Tibial nerve (tissue), 3 donors: ENCODE data around the gene TMEFF2.

ENCODE experiments used
- CTCF ChIP-seq, 5 experiments: fragments of 200-600 bp in 3 of 5; fragments of 450-650 bp in 2 of 5; sonication (generic) in 3 of 5; IDR thresholded peaks; one replicate each; pipeline ENCODE4 v1.5.1; 2016 to 2019; ENCODE audit warnings: antibody characterized with exemption in 5 of 5, mild to moderate bottlenecking in 3 of 5, moderate library complexity in 2 of 5
- POLR2A ChIP-seq, 2 donors: fragments of 450-650 bp; IDR thresholded peaks; one replicate each; pipeline ENCODE4 v1.6.1; 2017; ENCODE audit warnings: antibody characterized with exemption in 2 of 2, mild to moderate bottlenecking in 2 of 2, moderate library complexity in 2 of 2

- no peak for TF ChIP-seq CTCF (IDR thresholded peaks at IDR 0.05)
- TF ChIP-seq POLR2A (IDR thresholded peaks at IDR 0.05): no peak
Measured at GRCh38 chr2:192157776-192158175, 37.0 kb downstream of the TMEFF2 start.
